K562 (cell line): ENCODE data around the gene ATP5F1C.

Experiments used
- EGR1 ChIP-seq: fragments of 450-650 bp; conservative IDR thresholded peaks from 2 replicates; pipeline ENCODE4 v1.6.1; 2017; ENCODE audit warnings: mild to moderate bottlenecking
- ESRRA ChIP-seq: fragments of 450-650 bp; IDR thresholded peaks from 2 replicates; pipeline ENCODE4 v1.6.1; 2014; ENCODE audit warnings: low read depth, mild to moderate bottlenecking, moderate library complexity, borderline replicate concordance
- IRF2 ChIP-seq: sonication (generic); formaldehyde crosslinking; IDR thresholded peaks from 2 replicates; pipeline ENCODE4 v1.8.1; 2022; ENCODE audit warnings: mild to moderate bottlenecking, missing genetic modification reagents
- KLF10 ChIP-seq: fragments of 250-450 bp; sonication (Bioruptor Pico); IDR thresholded peaks from 2 replicates; pipeline ENCODE4 v1.6.1; 2021; ENCODE audit warnings: matching md5 sums
- NUFIP1 ChIP-seq: fragments of 450-650 bp; IDR thresholded peaks from 2 replicates; pipeline ENCODE4 v1.6.1; 2018; ENCODE audit not compliant: partially characterized antibody
- POLR2AphosphoS2 ChIP-seq: IDR thresholded peaks from 2 replicates; pipeline ENCODE4 v1.6.1; 2012; ENCODE audit warnings: low read length, improper control_type of control experiment
- SMAD1 ChIP-seq: fragments of 150-350 bp; IDR thresholded peaks from 2 replicates; pipeline ENCODE4 v1.6.1; 2014; ENCODE audit warnings: low read length, low read depth; ENCODE audit not compliant: partially characterized antibody
- ZNF121 ChIP-seq: sonication (generic); formaldehyde crosslinking; conservative IDR thresholded peaks from 2 replicates; pipeline ENCODE4 v1.8.0; 2022; ENCODE audit warnings: missing genetic modification reagents
- TF ChIP-seq, protein P1 (sequence below), 3 experiments: IDR thresholded peaks in 2 of 3; conservative IDR thresholded peaks in 1 of 3; 2 replicates each; pipeline ENCODE4 v1.5.1; 2011 to 2012; ENCODE audit warnings: low read length in 3 of 3, mild to moderate bottlenecking in 3 of 3, control low read depth in 2 of 3, improper control_type of control experiment in 1 of 3, inconsistent platforms in 1 of 3, low read depth in 1 of 3, mixed read lengths in 1 of 3, moderate library complexity in 1 of 3; ENCODE audit not compliant: insufficient read depth in 2 of 3

DNA sequence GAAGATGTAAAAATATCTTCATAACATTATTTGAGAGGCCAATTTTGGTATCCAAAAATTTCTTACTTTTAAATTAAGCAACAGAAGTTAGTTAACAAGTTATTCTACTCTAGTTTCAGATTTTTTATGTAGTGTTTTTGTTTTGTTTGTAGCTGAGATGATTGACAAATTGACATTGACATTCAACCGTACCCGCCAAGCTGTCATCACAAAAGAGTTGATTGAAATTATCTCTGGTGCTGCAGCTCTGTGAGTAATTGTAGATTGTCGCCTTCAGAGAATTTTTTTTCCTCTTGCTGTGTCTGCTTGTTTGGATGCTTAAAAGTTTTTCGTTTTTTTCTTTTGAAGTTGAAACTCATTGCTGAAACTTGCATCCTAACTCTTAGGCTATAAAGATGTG lies 14.6 kb downstream of the ATP5F1C start:
- TF ChIP-seq SMAD1 (no peak), ZNF121 (CRISPR knock-in tag) (no peak), KLF10 (no peak), EGR1 (no peak), ESRRA (no peak), IRF2 (CRISPR knock-in tag) (no peak), POLR2AphosphoS2 (no peak), NUFIP1 (no peak)
- TF ChIP-seq, protein P1, sequence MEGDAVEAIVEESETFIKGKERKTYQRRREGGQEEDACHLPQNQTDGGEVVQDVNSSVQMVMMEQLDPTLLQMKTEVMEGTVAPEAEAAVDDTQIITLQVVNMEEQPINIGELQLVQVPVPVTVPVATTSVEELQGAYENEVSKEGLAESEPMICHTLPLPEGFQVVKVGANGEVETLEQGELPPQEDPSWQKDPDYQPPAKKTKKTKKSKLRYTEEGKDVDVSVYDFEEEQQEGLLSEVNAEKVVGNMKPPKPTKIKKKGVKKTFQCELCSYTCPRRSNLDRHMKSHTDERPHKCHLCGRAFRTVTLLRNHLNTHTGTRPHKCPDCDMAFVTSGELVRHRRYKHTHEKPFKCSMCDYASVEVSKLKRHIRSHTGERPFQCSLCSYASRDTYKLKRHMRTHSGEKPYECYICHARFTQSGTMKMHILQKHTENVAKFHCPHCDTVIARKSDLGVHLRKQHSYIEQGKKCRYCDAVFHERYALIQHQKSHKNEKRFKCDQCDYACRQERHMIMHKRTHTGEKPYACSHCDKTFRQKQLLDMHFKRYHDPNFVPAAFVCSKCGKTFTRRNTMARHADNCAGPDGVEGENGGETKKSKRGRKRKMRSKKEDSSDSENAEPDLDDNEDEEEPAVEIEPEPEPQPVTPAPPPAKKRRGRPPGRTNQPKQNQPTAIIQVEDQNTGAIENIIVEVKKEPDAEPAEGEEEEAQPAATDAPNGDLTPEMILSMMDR (IDR thresholded peaks at IDR 0.05 in 2 of 3, conservative IDR thresholded peaks at IDR 0.05 in 1 of 3; ENCODE audit: insufficient read depth in 2 of 3, low read depth in 1 of 3, low read length in 3 of 3) = no peak
